Stimulated activated CD4-positive, alpha-beta T cell treated with anti-CD3 and anti-CD28 coated beads, Interleukin-1b, Interleukin-23, amount 100 ng/mL, for 1 hour (primary cell): ENCODE results near the gene DDX56.
"Not testable (repeated sequence)": the region's sequence is repeated elsewhere in the genome, so short reads cannot be mapped to it uniquely, and the experiment has no call there.

Experiments used
- DNase-seq, 2 donors: peaks; one replicate each; pipeline ENCODE4 v3.0.0-alpha.2; 2020; ENCODE audit warnings: low read depth in 2 of 2

The DDX56 gene

DNA sequence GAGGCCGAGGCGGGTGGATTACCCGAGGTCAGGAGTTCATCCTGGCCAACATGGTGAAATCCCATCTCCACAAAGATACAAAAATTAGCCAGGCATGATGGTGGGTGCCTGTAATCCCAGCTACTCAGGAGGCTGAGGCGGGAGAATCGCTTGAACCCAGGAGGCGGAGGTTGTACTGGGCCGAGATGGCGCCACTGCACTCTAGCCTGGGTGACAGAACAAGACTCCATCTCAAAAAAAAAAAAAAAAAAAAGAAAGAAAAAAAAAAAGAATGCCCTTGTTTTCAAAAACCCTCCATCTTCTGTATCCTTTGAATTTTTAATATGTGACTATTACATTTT lies 11.1 kb downstream of the DDX56 start:
- DNase-seq: not testable (repeated sequence)

DNA sequence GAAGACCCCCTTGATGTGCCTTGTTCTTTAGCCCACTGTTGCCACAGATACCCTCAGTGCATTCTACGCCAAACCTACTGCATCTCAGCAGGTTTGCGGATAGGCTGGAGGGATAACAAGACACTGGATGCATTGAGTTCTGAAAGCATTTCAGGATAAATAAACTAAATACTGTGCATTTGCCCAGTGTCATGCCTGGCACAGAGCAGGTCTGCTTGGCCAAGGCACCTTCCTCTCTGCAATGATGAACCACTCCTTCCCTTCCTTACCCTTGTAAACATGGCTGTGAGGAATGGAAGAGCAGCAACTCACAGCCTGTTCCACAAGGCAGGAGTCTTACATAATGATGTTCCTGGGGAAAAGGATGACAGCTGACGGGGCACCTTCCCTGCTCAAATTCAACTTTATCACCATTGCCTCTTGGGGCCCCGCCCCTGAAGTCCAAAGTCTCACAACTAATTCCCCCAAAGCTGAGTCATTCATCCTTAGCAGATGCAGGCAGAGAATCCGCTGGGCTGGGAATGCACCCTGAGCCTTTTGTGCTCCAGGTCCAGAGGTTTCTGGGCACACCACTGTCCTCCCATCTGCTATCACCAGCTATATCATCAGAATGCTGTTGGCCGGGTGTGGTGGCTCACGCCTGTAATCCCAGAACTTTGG lies 11.6 kb downstream of the DDX56 start:
- no peak for DNase-seq

- DNase-seq: no peak
Observed at GRCh38 chr7:44561481-44561880, 12.2 kb downstream of the DDX56 start.

- DNase-seq: no peak
Observed at GRCh38 chr7:44559485-44559884, 14.2 kb downstream of the DDX56 start.

DNA sequence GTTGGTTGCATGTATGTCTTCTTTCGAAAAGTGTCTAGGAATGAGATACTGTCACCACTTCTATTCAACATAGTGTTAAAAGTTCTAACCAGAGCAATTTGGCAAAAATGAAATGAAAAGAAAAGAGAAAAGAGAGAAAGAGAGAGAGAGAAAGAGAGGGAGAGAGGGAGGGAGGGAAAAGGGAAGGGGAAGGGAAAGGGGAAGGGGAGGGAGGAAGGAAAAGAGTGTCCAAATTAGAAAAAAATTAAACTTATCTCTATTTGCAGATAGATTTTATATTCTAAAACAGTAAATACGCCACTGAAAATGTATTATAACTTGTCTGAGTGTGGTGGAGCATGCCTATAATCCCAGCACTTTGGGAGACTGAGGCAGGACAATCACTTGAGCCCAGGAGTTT lies 16.2 kb downstream of the DDX56 start:
- DNase-seq: no peak

GRCh38 chr7:44555350-44555749 lies 18.4 kb downstream of the DDX56 start:
- no peak for DNase-seq

DNA sequence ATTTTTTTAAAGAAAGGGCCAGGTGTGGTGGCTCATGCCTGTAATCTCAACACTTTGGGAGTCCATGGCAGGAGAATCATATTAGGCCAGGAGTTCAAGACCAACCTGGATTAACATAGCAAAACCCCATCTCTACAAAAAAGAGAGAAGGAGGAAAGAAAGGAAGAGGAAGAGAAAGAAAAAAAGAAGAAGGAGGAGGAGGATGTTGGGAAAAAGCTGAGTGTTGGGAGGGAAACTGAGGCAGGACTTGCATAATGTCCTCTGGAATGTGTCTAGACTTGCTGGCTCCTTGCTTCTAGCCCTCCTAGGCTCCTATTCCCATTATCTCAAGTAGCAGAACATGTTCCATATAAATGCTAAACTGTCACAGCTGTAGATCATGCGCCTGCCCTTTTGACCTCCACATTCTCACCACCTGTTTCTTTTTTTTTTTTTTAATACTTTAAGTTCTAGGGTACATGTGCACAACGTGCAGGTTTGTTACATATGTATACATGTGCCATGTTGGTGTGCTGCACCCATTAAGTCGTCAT lies 21.2 kb downstream of the DDX56 start:
- not testable (repeated sequence) for DNase-seq

DNA sequence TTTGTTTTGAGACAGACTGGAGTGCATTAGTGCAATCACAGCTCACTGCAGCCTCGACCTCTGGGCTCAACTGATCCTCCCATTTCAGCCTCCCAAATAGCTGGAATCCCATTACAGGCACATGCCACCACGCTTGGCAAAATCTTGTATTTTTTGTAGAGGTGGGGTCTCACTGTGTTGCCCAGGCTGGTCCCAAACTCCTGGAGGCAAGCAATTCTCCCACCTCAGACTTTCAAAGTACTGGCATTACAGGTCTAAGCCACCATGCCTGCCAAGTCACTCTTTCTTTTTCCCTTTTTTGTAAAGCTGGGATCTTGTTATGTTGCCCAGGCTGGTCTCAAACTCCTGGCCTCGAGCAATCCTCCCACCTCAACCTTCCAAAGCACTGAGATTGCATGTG lies 24.3 kb downstream of the DDX56 start:
- DNase-seq: no peak

DNA sequence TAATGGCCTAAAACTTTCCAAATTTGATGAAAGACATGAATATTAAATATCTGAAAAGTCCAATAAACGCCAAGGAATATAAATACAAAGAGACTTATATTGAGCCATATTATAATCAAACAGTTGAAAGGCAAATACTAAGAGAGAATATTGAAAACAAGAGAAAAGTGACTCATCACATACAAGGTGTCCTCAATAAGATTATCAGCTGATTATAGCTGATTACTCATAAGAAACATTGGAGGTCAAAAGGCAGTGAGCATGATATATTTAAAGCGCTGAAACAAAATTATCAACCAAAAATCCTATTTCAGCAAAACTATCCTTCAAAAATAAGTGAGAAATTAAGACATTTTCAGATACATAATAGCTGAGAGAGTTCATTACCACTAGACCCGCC lies 24.8 kb downstream of the DDX56 start:
- no peak for DNase-seq

DNA sequence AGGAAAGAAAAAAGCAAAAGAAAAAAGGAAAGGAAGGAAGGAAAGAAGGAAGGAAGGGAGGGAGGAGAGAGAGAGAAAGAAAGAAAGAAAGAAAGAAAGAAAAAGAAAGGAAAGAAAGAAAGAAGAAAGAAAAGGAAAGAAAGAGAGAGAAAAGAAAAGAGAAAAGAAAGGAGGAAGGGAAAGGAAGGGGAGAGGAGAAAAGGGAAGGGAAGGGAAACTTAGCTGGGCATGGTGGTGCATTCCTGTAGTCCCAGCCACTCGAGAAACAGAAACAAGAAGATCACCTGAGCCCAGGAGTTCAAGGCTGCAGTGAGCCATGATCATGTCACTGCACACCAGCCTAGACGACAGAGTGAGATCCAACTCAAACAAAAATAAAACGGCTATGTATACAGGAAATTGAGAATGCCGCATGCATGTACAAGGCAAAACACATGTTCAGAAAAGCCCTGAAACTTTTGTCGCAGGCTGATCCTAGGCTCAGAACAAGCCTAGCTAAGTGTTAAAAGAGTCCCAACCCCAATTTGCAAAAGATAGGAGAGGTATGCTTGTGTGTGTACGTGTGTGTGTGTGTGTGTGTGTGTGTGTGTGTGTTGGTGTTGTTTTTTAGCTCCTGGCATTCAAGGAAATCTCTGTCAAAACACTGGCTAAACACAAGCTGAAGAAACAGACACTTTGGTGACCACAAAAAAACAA lies 26.0 kb downstream of the DDX56 start:
- DNase-seq: no peak

DNA sequence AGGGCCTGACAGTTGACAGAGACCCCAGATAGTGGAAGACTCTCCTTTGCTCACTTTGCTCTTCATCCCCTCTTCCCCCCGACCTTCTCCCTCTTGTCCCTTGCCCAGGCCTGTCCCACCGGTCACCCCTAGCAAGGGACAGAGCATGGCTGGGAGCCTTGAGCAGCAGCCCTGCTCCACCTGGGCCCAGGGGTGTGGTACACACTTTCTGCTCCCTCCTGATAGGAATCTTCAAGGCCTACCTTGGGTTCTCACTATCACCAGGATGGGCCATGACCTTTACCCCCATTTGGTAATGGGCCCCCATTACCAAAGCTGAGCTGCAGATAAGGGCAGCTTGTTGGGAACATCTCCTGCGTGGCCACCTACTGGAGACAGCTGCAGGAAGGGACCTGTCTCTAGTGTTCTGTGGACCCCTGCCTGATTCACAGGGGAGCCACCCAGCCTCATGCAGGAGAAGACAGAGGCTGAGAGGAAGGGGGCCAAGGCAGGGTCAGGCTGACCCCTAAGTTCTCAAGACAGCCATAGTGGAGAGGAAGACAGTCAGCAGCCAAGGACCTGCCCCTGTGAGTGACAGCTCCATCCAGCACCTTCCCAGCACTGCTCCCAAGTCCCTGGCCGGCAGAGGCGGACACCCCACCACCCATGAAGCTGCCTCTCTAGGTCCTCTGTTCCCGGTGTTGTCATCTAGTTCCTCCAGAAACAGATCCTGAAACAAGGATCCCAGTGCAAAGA lies 31.7 kb downstream of the DDX56 start:
- no peak for DNase-seq

DNA sequence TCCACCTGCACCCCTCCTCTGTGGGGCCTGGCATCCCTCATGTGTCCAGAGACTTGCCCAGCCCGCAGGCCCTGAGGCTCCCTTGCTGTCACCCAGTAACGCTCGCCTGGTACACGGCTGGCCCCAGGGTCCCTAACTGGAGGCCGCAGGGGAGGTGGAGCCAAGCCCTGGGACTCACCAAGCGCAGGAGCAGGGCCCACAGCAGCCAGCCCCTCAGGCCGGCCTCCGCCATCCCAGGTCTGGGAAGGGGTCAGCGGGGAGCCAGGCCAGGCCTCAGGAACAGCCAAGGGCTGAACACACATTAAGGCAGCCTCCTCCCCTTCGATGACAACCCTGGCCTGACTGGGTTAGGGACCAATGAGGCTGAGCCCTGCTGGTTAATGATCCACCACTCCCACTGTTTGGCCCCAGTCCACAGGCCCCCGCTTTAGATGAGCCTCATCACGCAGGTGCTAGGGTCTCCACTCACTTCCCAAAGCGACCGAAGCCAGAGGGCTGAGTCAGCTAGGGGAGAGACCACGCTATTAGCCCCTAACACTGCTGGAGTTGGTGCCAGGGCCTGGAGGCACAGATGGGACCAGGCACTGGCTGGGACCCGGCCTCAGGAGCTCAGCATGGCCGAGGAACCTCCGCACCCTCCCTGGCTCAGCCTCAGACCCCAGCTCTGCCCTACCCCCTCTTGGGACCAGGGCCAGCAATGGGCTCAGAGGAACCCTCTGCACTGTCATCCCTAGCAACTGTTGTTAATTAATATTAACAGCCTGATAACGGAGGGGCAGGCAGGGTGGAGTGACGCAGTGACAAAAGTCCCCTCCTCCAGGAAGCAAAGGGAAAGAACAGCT lies 32.5 kb downstream of the DDX56 start, which contains the start of gene NPC1L1:
NPC1L1 (minus strand) TSS at position 303 of the 842 bp plus-strand sequence; CDS start at position 232, 71 bp downstream.
- DNase-seq: no peak

- no peak for DNase-seq
Observed at GRCh38 chr7:44540592-44541027, 33.1 kb downstream of the DDX56 start.

DNA sequence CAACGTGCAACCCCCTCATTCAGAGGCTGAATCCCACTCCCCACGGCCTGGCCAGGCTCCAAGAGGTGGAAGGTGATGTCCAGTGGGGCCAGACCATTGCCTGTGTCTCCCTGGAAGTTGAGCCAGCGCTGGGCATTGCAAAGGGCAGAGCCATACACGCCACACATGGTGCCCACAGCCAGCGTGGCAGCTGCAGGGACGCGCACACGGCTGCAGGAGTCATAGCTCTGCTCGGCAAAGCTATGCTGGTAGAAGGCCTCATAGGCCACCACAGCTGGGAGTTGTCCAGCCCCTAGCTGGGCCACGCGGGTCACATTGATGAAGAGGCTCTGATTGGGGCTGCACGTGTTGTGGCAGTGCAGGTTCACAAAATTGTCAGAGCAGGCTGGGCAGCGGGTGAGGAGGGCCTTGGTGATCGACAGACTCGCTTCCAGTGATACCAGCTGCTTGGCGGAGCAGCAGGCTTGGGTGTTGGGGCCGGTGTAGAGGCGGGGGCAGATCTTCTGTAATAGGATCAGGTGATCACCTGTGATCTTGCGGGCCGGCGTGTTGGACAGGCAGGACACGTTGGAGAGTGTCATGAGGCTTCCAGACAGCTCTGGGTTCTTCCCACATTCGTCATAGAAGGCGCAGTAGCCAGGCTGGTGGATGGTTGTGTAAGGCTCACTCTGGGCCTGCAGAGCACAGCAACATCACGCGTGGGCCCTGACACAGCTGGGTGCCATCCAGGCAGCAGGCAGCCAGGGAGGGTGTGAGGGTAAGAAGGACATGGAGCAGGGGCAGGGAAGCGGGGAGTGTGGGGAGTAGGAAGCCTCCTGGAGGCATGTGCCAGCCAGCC lies 33.8 kb downstream of the DDX56 start:
- no peak for DNase-seq

DNA sequence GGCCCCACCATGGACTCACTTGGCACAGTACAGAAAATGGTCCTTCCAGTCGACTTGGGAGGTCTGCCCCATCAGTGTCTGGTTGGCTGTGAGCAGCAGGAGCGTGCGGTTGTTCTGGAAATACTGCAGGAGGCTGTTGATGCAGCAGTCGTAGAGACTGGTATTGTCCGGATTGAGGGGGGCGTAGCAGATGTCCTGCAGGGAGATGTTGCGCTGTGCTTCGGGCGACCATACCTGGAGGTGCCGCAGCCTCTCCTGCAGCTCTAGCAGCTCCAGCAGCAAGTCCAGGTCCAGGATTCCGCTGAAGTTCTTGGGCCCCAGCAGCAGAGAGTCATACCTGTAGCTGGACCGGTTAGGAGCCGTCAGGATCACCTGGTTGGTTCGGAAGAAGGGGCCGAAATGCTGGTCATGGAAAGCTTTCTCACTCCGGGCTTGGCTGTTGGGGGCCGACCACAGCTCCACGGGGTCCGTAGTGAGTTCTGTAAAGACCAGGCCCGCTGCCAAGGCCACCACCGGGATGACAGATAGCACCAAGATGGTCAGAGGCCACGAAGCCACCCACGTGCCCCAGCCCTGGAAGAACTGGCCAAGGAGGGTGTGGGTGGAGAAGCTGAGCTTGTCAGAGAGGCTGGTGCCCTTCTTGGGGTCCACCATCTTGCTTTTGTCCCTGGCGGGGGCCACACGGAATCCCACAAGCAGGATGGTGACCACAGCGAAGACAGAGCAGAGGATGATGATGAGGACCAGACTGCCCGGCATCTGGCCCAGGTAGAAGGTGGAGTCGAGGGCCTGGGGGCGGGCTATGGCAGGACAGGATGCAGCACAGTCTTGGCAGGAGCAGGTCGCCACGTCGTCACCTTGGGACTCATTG lies 34.7 kb downstream of the DDX56 start:
- no peak for DNase-seq

GRCh38 chr7:44538093-44538797 lies 35.5 kb downstream of the DDX56 start:
- no peak for DNase-seq

- no peak for DNase-seq
Observed at GRCh38 chr7:44537442-44537841, 36.3 kb downstream of the DDX56 start.

DNA sequence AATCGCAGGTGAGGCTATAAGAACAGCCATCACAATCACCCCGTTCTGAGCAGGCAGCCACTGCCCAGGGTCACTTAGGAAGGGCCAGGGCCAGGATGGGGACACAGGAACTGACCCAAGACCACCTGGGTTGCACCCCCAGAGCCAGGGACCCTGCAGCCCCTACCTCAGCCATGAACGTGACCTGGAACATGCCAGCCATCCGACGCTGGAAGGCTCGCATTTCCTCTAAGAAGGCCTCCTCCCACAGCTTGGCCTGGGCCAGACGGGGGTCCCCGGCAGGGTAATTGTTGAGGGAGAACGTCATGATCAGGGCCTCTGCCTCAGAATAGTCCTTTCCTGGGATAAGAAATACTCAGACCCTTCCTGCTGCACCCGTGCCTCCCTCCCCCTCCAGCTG lies 37.6 kb downstream of the DDX56 start:
- DNase-seq: no peak
